ENCODE results near the gene FXYD5. TPM values are rescaled to one million over a fixed set of nuclear protein-coding genes. Genes with fewer than 3 reads are reported as not detected.
A peak's percentile ranks its signal among the peaks of the same experiment; 100 is the strongest.

The FXYD5 gene
- total RNA-seq, 3 donors from 2014 or later: 52.4 to 56.7 (median 56.2) TPM

DNA sequence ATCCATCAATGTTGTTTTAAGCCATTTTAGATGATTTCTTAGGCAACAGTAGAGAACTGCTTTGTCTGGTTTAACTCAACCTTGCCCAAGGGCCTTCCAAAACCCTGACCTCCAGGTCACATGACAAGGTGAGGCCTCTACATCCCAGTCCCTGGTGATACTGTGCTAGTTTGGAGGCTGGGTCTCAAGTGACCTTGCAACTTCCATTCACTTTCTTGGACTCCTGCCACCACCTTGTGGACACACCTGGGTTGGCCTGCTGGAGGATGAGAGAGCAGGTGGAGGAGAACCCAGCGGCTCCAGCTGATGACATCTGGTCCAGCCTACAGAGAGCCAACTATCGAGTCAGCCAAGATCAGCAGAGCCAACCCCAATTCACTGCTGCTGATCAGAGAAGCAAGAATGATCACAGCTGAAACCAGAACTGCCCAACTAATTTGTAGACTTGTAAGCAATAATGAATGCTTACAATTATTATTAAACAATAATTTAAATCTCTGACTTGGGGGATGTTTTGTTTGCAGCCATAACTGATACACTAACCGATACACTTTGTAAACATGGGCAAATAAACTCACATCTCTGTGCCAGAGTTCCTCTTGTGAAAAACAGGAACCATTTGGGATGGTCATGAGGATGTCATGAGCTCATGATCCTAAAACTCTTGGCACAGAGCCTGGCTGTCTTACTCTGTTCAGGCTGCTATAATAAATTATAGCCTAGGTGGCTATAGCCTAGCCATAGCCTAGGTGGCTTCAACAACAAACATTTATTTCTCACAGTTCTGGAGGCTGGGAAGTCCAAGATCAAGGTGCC, 62.5 kb downstream of the FXYD5 start:
- intact Hi-C loops (cut with DNase I; ENCODE audit: low total_unique reads): no loop called here
- DNase-seq (ENCODE audit: low spot score in 2 of 2): no peak
- Histone ChIP-seq H3K27ac (peak overlapping the region in 1 of 2 donors; percentile 11), H3K4me1 (peaks cover 0 to 4% of the 10 kb centered on the region in 2 donors), H3K9me3 (no peaks in the 10 kb centered on the region), H3K4me3 (no peak overlapping the region), H3K36me3 (no peaks in the 10 kb centered on the region), H3K27me3 (no peaks in the 10 kb centered on the region)
- TF ChIP-seq, protein P1, sequence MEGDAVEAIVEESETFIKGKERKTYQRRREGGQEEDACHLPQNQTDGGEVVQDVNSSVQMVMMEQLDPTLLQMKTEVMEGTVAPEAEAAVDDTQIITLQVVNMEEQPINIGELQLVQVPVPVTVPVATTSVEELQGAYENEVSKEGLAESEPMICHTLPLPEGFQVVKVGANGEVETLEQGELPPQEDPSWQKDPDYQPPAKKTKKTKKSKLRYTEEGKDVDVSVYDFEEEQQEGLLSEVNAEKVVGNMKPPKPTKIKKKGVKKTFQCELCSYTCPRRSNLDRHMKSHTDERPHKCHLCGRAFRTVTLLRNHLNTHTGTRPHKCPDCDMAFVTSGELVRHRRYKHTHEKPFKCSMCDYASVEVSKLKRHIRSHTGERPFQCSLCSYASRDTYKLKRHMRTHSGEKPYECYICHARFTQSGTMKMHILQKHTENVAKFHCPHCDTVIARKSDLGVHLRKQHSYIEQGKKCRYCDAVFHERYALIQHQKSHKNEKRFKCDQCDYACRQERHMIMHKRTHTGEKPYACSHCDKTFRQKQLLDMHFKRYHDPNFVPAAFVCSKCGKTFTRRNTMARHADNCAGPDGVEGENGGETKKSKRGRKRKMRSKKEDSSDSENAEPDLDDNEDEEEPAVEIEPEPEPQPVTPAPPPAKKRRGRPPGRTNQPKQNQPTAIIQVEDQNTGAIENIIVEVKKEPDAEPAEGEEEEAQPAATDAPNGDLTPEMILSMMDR (IDR thresholded peaks at IDR 0.05): peak in 1 of 3 donors; percentile 11
- no peak for TF ChIP-seq POLR2A (IDR thresholded peaks at IDR 0.05)
- TF ChIP-seq POLR2AphosphoS5 (IDR thresholded peaks at IDR 0.05): no peak

GRCh38 chr19:35217649-35217990, 63.1 kb downstream of the FXYD5 start:
- Histone ChIP-seq H3K27me3 (no peaks in the 10 kb centered on the region), H3K4me3 (no peak overlapping the region), H3K36me3 (no peaks in the 10 kb centered on the region), H3K4me1 (peaks cover 0 to 4% of the 10 kb centered on the region in 2 donors), H3K27ac (no peak overlapping the region), H3K9me3 (no peaks in the 10 kb centered on the region)
- intact Hi-C loops (cut with DNase I; ENCODE audit: low total_unique reads): no loop called here
- no peak for DNase-seq (ENCODE audit: low spot score in 2 of 2)
- TF ChIP-seq POLR2AphosphoS5 (IDR thresholded peaks at IDR 0.05) (no peak), POLR2A (IDR thresholded peaks at IDR 0.05) (no peak)
- TF ChIP-seq, protein P1 (IDR thresholded peaks at IDR 0.05): no peak

DNA sequence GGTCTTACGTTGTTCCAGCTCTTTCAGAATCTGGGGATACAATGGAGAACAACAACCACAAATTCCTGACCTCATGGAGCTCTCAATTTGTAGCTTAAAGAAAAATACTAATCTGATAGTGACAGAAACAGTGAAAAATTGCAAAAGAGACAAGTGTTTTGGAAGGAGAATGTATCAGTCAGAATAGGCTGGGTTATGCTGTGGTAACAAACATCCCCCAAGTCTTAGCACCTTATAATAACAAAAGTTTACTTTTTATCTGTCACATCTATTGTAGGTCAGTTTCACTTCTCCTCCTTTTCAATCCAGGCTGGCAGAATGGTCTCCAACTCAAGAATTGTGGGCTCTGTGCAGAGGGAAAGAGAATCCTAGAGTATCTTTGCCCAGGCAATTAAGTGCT, 64.5 kb downstream of the FXYD5 start:
- Histone ChIP-seq H3K27ac (no peak overlapping the region), H3K4me1 (peaks cover 0 to 4% of the 10 kb centered on the region in 2 donors), H3K9me3 (no peaks in the 10 kb centered on the region), H3K4me3 (no peak overlapping the region), H3K27me3 (no peaks in the 10 kb centered on the region), H3K36me3 (no peaks in the 10 kb centered on the region)
- intact Hi-C loops (cut with DNase I; ENCODE audit: low total_unique reads): no loop called here
- DNase-seq (ENCODE audit: low spot score in 2 of 2): no peak
- TF ChIP-seq POLR2AphosphoS5 (IDR thresholded peaks at IDR 0.05) (no peak), POLR2A (IDR thresholded peaks at IDR 0.05) (no peak)
- TF ChIP-seq, protein P1 (IDR thresholded peaks at IDR 0.05): no peak

Other genes with a start within 250 kb of the FXYD5 start
- gene ZNF30, start 227.8 kb upstream of the FXYD5 start, total RNA-seq: 1 to 10 TPM; 1.6 to 3.8 (median 2.0) TPM
- 10 to 100 TPM in 2 of 3 donors, 1 to 10 TPM in 1; 6.4 to 11.6 (median 11.1) TPM for gene ZNF792, start 190.5 kb upstream of the FXYD5 start, total RNA-seq
- gene GRAMD1A, start 154.4 kb upstream of the FXYD5 start, total RNA-seq: 10 to 100 TPM; 30.6 to 56.0 (median 38.6) TPM
- gene SCN1B, start 124.3 kb upstream of the FXYD5 start, total RNA-seq: 10 to 100 TPM in 1 of 3 donors, 1 to 10 TPM in 2; 5.1 to 14.6 (median 8.5) TPM
- gene HPN, start 113.0 kb upstream of the FXYD5 start, total RNA-seq: 10 to 100 TPM in 1 of 3 donors, 1 to 10 TPM in 2; 1.8 to 18.0 (median 8.5) TPM
- gene FXYD3, start 38.9 kb upstream of the FXYD5 start, total RNA-seq: 100 to 1,000 TPM in 2 of 3 donors, not detected in 1; 135 to 318 TPM
- 10 to 100 TPM in 1 of 3 donors, 1 to 10 TPM in 2; 4.3 to 37.8 (median 5.3) TPM for gene LGI4, start 19.7 kb upstream of the FXYD5 start, total RNA-seq
- 10 to 100 TPM; 15.5 to 75.5 (median 34.7) TPM for gene FXYD1, start 15.9 kb upstream of the FXYD5 start, total RNA-seq
- gene FXYD7, start 11.5 kb upstream of the FXYD5 start, total RNA-seq: not detected
- gene FAM187B, start 74.0 kb downstream of the FXYD5 start, total RNA-seq: under 1 TPM in 1 of 3 donors, not detected in 2; 0.44 TPM
- gene LSR, start 94.3 kb downstream of the FXYD5 start, total RNA-seq: 10 to 100 TPM in 2 of 3 donors, 1 to 10 TPM in 1; 3.7 to 37.5 (median 35.1) TPM
- gene USF2, start 114.2 kb downstream of the FXYD5 start, total RNA-seq: 100 to 1,000 TPM in 1 of 3 donors, 10 to 100 TPM in 2; 72.7 to 117 (median 77.3) TPM
- gene HAMP, start 127.8 kb downstream of the FXYD5 start, total RNA-seq: 1 to 10 TPM in 1 of 3 donors, not detected in 2; 1.5 TPM
- gene MAG, start 137.4 kb downstream of the FXYD5 start, total RNA-seq: 1 to 10 TPM in 1 of 3 donors, not detected in 2; 4.2 TPM
- gene CD22, start 174.5 kb downstream of the FXYD5 start, total RNA-seq: 1 to 10 TPM in 2 of 3 donors, under 1 TPM in 1; 0.33 to 7.8 (median 4.8) TPM
- not detected for gene FFAR1, start 193.2 kb downstream of the FXYD5 start, total RNA-seq
- under 1 TPM in 2 of 3 donors, not detected in 1; 0.16 to 0.33 TPM for gene FFAR3, start 203.7 kb downstream of the FXYD5 start, total RNA-seq
- under 1 TPM in 1 of 3 donors, not detected in 2; 0.66 TPM for gene GPR42, start 216.3 kb downstream of the FXYD5 start, total RNA-seq